ENCODE measurements around the gene CCDC106. TPM values are rescaled to one million over a fixed set of nuclear protein-coding genes. Genes with fewer than 3 reads are reported as not detected.

The CCDC106 gene
- total RNA-seq, 1 experiment from 2014 or later, result 36.0 TPM

DNA sequence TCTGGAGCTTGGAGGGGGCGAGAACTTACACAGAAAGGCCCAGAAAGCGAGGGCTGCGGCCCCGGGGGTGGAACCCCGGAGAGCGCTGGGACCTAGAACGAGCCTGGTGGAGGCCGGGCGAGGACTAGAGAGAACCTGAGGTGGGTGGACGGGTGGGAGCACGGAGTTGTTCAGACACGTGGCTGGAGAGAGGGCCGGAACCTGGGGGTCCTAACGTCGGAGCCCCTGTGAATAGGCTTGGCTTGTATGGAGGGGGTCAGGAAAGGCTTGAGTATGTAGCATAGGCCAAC is 4.2 kb upstream of the CCDC106 start:
- DNase-seq, result no peak
- no peak for ATAC-seq
- peaks cover 67% of the 10 kb centered on the region for H3K79me2 ChIP-seq (ENCODE audit: low read length)
- no peak overlapping the region for H2AFZ ChIP-seq (ENCODE audit: low read length)
- intact Hi-C loops (cut with micrococcal nuclease), result no loop called here
- peak overlapping the region; percentile 85 for H3K4me2 ChIP-seq (ENCODE audit: low read length)
- peak overlapping the region; percentile 96 for H3K4me3 ChIP-seq (ENCODE audit: low read length)
- H3F3A ChIP-seq (ENCODE audit: low read length, unreplicated experiment), result peaks cover 9% of the 10 kb centered on the region
- ChIA-PET POLR2A (ENCODE audit: unreplicated experiment) (no interaction called here), CTCF (no interaction called here)
- no peaks in the 10 kb centered on the region for H3K27me3 ChIP-seq (ENCODE audit: low read length)
- H3K4me1 ChIP-seq (ENCODE audit: insufficient read depth, low read length), result peaks cover 46% of the 10 kb centered on the region
- H3K9ac ChIP-seq (ENCODE audit: low read length), result peak overlapping the region; percentile 95
- H3K36me3 ChIP-seq (ENCODE audit: low read depth, low read length), result peaks cover 14% of the 10 kb centered on the region
- BruUV-seq (replicated peaks), result no TSS peak
- H3K9me2 ChIP-seq (replicated peaks; ENCODE audit: low read length), result no peaks in the 10 kb centered on the region
- peak overlapping the region; percentile 53; the same call in 1 of the 2 replicates for H3K27ac ChIP-seq (ENCODE audit: low read length)
- H4K20me1 ChIP-seq (ENCODE audit: low read length), result 0 out of 2 replicates have a peak, but pooled peaks cover 4% of the 10 kb centered on the region
- H3K9me3 ChIP-seq (ENCODE audit: low read length), result no peaks in the 10 kb centered on the region
- no peak for TF ChIP-seq EZH2phosphoT487 (IDR thresholded peaks at IDR 0.05; ENCODE audit: borderline replicate concordance, low read length)
- no peak for TF ChIP-seq EZH2 (IDR thresholded peaks at IDR 0.05; ENCODE audit: low read length, unreplicated experiment)
- TF ChIP-seq, protein P1, sequence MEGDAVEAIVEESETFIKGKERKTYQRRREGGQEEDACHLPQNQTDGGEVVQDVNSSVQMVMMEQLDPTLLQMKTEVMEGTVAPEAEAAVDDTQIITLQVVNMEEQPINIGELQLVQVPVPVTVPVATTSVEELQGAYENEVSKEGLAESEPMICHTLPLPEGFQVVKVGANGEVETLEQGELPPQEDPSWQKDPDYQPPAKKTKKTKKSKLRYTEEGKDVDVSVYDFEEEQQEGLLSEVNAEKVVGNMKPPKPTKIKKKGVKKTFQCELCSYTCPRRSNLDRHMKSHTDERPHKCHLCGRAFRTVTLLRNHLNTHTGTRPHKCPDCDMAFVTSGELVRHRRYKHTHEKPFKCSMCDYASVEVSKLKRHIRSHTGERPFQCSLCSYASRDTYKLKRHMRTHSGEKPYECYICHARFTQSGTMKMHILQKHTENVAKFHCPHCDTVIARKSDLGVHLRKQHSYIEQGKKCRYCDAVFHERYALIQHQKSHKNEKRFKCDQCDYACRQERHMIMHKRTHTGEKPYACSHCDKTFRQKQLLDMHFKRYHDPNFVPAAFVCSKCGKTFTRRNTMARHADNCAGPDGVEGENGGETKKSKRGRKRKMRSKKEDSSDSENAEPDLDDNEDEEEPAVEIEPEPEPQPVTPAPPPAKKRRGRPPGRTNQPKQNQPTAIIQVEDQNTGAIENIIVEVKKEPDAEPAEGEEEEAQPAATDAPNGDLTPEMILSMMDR (conservative IDR thresholded peaks at IDR 0.05; ENCODE audit: low read depth, low read length), result no peak

DNA sequence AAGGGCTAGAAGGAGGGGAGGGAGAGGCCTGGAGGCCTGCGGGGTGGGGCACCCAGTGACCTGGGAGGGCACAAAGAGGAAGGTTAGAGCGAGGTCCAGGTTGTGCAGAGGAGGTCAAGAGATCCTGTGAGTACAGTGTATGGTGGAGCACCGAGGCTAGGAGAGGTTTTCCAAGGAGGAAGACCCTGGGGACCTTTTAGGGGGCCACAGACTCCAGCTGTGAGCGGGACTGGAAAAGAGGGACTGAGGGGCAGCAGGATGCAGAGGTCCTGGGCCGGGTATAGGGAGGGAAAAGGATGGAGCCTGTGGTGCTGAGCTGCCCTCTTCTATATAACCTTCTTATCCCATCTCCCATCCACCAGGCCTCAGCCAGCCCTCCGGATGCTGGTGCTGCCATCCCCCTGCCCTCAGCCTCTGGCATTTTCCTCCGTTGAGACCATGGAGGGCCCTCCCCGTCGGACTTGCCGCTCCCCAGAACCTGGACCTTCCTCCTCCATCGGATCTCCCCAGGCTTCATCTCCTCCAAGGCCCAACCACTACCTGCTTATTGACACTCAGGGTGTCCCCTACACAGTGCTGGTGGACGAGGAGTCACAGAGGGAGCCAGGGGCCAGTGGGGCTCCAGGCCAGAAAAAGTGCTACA is 3.7 kb upstream of the CCDC106 start:
- Histone ChIP-seq H3K4me3 (ENCODE audit: low read length) (peak overlapping the region; percentile 96), H3K27ac (ENCODE audit: low read length) (peak overlapping the region; percentile 53; the same call in 1 of the 2 replicates), H3K4me1 (ENCODE audit: insufficient read depth, low read length) (peaks cover 47% of the 10 kb centered on the region), H3K9me3 (ENCODE audit: low read length) (no peaks in the 10 kb centered on the region), H4K20me1 (ENCODE audit: low read length) (0 out of 2 replicates have a peak, but pooled peaks cover 4% of the 10 kb centered on the region), H3K9me2 (replicated peaks; ENCODE audit: low read length) (no peaks in the 10 kb centered on the region), H3F3A (ENCODE audit: low read length, unreplicated experiment) (peaks cover 7% of the 10 kb centered on the region), H3K36me3 (ENCODE audit: low read depth, low read length) (peaks cover 14% of the 10 kb centered on the region), H2AFZ (ENCODE audit: low read length) (no peak overlapping the region), H3K4me2 (ENCODE audit: low read length) (peak overlapping the region; percentile 85), H3K27me3 (ENCODE audit: low read length) (no peaks in the 10 kb centered on the region), H3K9ac (ENCODE audit: low read length) (peak overlapping the region; percentile 95), H3K79me2 (ENCODE audit: low read length) (peaks cover 64% of the 10 kb centered on the region)
- POLR2A ChIA-PET (ENCODE audit: unreplicated experiment), result no interaction called here
- intact Hi-C loops (cut with micrococcal nuclease), result no loop called here
- ATAC-seq, result no peak
- BruUV-seq (replicated peaks), result no TSS peak
- no peak for TF ChIP-seq EZH2phosphoT487 (IDR thresholded peaks at IDR 0.05; ENCODE audit: borderline replicate concordance, low read length)
- no peak for TF ChIP-seq EZH2 (IDR thresholded peaks at IDR 0.05; ENCODE audit: low read length, unreplicated experiment)
- TF ChIP-seq, protein P1 (conservative IDR thresholded peaks at IDR 0.05; ENCODE audit: low read depth, low read length), result no peak
- CTCF ChIA-PET, result interaction anchor here (0.5 kb wide), 1 partner anchor 10 kb away, joined by 3 read pairs; no protein-coding TSS in a partner anchor
- DNase-seq, result no peak

DNA sequence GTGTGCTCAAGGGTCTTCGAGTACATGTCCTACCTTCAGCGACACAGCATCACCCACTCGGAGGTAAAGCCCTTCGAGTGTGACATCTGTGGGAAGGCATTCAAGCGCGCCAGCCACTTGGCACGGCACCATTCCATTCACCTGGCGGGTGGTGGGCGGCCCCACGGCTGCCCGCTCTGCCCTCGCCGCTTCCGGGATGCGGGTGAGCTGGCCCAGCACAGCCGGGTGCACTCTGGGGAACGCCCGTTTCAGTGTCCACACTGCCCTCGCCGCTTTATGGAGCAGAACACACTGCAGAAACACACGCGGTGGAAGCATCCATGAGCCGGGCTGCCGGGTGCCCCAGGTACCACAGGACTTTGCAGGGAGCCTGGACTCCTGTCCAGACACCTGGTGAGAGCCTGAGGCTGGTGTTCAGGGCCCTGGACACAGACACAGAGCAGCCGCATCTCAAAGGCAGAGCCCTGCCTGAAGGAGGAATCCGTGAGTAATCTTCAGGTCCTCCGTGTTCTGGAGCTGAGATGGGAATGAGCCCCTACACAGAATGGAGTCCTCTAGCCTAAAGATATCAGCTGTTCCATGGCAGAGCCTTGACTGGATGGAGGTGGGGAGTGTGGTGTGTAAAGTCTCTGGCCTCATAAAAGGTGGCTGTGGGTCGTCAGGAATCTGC is 3.0 kb upstream of the CCDC106 start:
- BruUV-seq (replicated peaks), result TSS peak; percentile 35
- peak overlapping the region; percentile 85 for H3K4me2 ChIP-seq (ENCODE audit: low read length)
- POLR2A ChIA-PET (ENCODE audit: unreplicated experiment), result no interaction called here

More for the DNA sequence above, 3.0 kb upstream of the CCDC106 start:
- H3K79me2 ChIP-seq (ENCODE audit: low read length), result peaks cover 58% of the 10 kb centered on the region
- H3K9me3 ChIP-seq (ENCODE audit: low read length), result no peaks in the 10 kb centered on the region
- intact Hi-C loops (cut with micrococcal nuclease), result no loop called here
- 0 out of 2 replicates have a peak, but pooled peaks cover 4% of the 10 kb centered on the region for H4K20me1 ChIP-seq (ENCODE audit: low read length)
- no peak for ATAC-seq
- DNase-seq, result no peak
- no peak overlapping the region for H3K27ac ChIP-seq (ENCODE audit: low read length)
- peak overlapping the region; percentile 95 for H3K9ac ChIP-seq (ENCODE audit: low read length)
- CTCF ChIA-PET, result interaction anchor here (0.5 kb wide), 1 partner anchor 9 kb away, joined by 3 read pairs; no protein-coding TSS in a partner anchor
- no peaks in the 10 kb centered on the region for H3K27me3 ChIP-seq (ENCODE audit: low read length)
- no peak overlapping the region for H2AFZ ChIP-seq (ENCODE audit: low read length)
- H3K9me2 ChIP-seq (replicated peaks; ENCODE audit: low read length), result no peaks in the 10 kb centered on the region
- peaks cover 14% of the 10 kb centered on the region for H3K36me3 ChIP-seq (ENCODE audit: low read depth, low read length)
- H3F3A ChIP-seq (ENCODE audit: low read length, unreplicated experiment), result peaks cover 5% of the 10 kb centered on the region
- TF ChIP-seq, protein P1 (conservative IDR thresholded peaks at IDR 0.05; ENCODE audit: low read depth, low read length), result no peak
- no peak for TF ChIP-seq EZH2phosphoT487 (IDR thresholded peaks at IDR 0.05; ENCODE audit: borderline replicate concordance, low read length)
- no peak for TF ChIP-seq EZH2 (IDR thresholded peaks at IDR 0.05; ENCODE audit: low read length, unreplicated experiment)
- H3K4me1 ChIP-seq (ENCODE audit: insufficient read depth, low read length), result peaks cover 45% of the 10 kb centered on the region
- H3K4me3 ChIP-seq (ENCODE audit: low read length), result peak overlapping the region; percentile 96
